ENCODE results near the gene RND2. TPM values are rescaled to one million over a fixed set of nuclear protein-coding genes. Genes with fewer than 3 reads are reported as not detected.

RND2 gene
- total and polyA plus RNA-seq, 2 of the 4 experiments (the other 2 are of a cell fraction) = 1.1 to 1.9 TPM

- TF ChIP-seq CTCF (conservative IDR thresholded peaks at IDR 0.05; ENCODE audit: low read depth, low read length) = no peak
- peak; percentile 86; the same call in 1 of the 2 replicates for TF ChIP-seq MXI1 (IDR thresholded peaks at IDR 0.05; ENCODE audit: borderline replicate concordance, low read depth, low read length)
- TF ChIP-seq MAZ (IDR thresholded peaks at IDR 0.05; ENCODE audit: borderline replicate concordance, low read depth, low read length) = peak; percentile 65
- TF ChIP-seq SMC3 (IDR thresholded peaks at IDR 0.05; ENCODE audit: low read depth, low read length) = no peak
Measured at GRCh38 chr17:42980274-42980765, 44.7 kb upstream of the RND2 start, which contains the start of gene RUNDC1 (continued).

All from IMR-90 (cell line).